HEK293T (cell line): ENCODE data around the gene PLPP7.

Source experiments
- CTBP1 ChIP-seq: fragments of 450-650 bp; IDR thresholded peaks from 2 replicates; pipeline ENCODE4 v1.6.1; 2016; ENCODE audit warnings: borderline replicate concordance
- FOXM1 ChIP-seq: fragments of 450-650 bp; IDR thresholded peaks from 2 replicates; pipeline ENCODE4 v1.6.1; 2017; ENCODE audit warnings: mild to moderate bottlenecking, borderline replicate concordance
- LEF1 ChIP-seq: fragments of 450-650 bp; IDR thresholded peaks from 2 replicates; pipeline ENCODE4 v1.6.1; 2017; ENCODE audit warnings: mild to moderate bottlenecking, borderline replicate concordance
- SP1 ChIP-seq: fragments of 450-650 bp; IDR thresholded peaks from 2 replicates; pipeline ENCODE4 v1.6.1; 2017
- SUZ12 ChIP-seq: fragments of 450-650 bp; IDR thresholded peaks from 2 replicates; pipeline ENCODE4 v1.6.1; 2016; ENCODE audit warnings: mild to moderate bottlenecking
- TARDBP ChIP-seq: fragments of 450-650 bp; IDR thresholded peaks from 2 replicates; pipeline ENCODE4 v1.6.1; 2016

DNA sequence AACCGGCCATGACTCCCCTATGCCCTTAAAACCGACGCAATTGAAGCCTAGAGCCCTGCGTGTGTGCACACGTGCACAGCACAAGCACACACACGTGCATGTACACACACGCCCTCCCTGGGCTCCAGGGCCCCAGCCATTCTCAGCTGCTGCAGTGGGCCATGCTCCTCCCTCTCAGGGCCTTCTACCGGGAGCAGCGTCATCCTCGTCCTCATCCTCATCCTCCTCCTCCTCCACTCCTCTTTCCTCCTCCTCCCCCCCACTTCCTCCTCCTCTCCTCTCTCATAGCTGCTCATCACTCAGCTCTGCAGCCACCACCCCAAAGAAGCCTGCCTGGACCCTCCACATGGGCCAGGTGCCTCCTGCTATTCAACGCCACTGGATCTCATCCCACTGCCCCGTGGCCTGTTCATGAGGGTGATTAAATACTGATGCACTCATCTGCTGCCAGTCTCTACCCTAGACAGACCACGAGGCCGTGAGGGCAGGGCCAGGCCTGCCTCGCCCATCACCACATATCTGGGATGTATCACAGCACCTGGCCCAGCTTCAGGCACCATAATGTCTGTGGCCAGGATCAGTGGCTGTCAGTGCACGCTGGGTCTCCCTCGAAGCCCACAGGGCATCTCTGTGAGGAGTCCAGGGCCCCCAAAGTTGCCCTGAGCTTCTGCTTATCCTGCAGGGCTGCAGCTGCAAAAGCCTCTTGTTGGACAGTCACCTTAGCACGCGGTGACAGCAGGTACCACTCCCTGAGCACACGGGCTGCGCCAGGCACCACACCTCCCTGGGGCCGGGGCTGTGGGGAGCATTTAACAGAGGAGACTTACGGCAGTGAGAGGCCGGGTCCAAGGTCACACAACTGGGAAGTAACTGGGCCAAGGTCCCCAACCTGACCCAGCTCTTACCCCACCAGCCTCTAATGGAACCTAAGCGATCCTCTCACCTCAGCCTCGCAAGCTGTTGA lies 23.0 kb upstream of the PLPP7 start:
- TF ChIP-seq FOXM1 (no peak), LEF1 (no peak), SUZ12 (no peak), SP1 (no peak), TARDBP (no peak), CTBP1 (no peak)
